A673 (cell line): ENCODE results near the gene ALG14. TPM values are rescaled to one million over a fixed set of nuclear protein-coding genes. Genes with fewer than 3 reads are reported as not detected.

Experiments used
- BruUV-seq: library from RNA; stranded (reverse); fragments of 400-500 nt; replicated peaks from 2 replicates; lab custom pipeline; 2021; lab: Mats Ljungman, UMichigan
- CTCF ChIA-PET: fragments of 300-600 bp; sonication (Branson Sonifier 250); formaldehyde crosslinking; loops from one replicate; lab custom pipeline; 2022; ENCODE audit warnings: antibody characterized with exemption; lab: Charles Lee
- POLR2A ChIA-PET: fragments of 300-600 bp; sonication (Branson Sonifier 250); formaldehyde crosslinking; loops from one replicate; lab custom pipeline; 2022; ENCODE audit warnings: antibody characterized with exemption; ENCODE audit not compliant: low non-redundant PET; lab: Charles Lee
- DNase-seq: peaks from one replicate; pipeline ENCODE4 v3.0.0-alpha.2; 2015; ENCODE audit warnings: low spot score
- H3K27ac ChIP-seq: fragments of 200-600 bp; sonication (generic); 2 replicates; pipeline ENCODE4 v1.5.1; 2016; ENCODE audit warnings: mixed run types, low read depth, mild to moderate bottlenecking, mixed read lengths, antibody characterized with exemption, low read length; ENCODE audit not compliant: poor library complexity, severe bottlenecking
- H3K27me3 ChIP-seq: fragments of 200-600 bp; sonication (generic); replicated peaks from 2 replicates; pipeline ENCODE4 v1.6.1; 2017; ENCODE audit warnings: mixed run types, low read depth, mild to moderate bottlenecking, mixed read lengths, antibody characterized with exemption, low read length; ENCODE audit not compliant: insufficient read depth, poor library complexity
- H3K36me3 ChIP-seq: fragments of 200-600 bp; sonication (generic); 2 replicates; pipeline ENCODE4 v1.6.1; 2016; ENCODE audit warnings: mixed run types, mild to moderate bottlenecking, mixed read lengths, antibody characterized with exemption, low read length; ENCODE audit not compliant: insufficient read depth, poor library complexity, severe bottlenecking
- H3K4me1 ChIP-seq: fragments of 200-600 bp; sonication (generic); 2 replicates; pipeline ENCODE4 v1.6.1; 2017; ENCODE audit warnings: mixed run types, mild to moderate bottlenecking, mixed read lengths, antibody characterized with exemption, low read length; ENCODE audit not compliant: insufficient read depth, poor library complexity, severe bottlenecking
- H3K4me3 ChIP-seq: fragments of 200-600 bp; sonication (generic); 2 replicates; pipeline ENCODE4 v1.5.1; 2016; ENCODE audit warnings: low read depth, mixed run types, mild to moderate bottlenecking, mixed read lengths, low read length; ENCODE audit not compliant: poor library complexity, severe bottlenecking
- H3K9me3 ChIP-seq: fragments of 200-600 bp; sonication (generic); 2 replicates; pipeline ENCODE4 v1.6.1; 2016; ENCODE audit warnings: mixed run types, low read depth, mild to moderate bottlenecking, mixed read lengths, antibody characterized with exemption, low read length; ENCODE audit not compliant: poor library complexity, severe bottlenecking
- CTCF ChIP-seq: fragments of 300-800, 200-600 bp; sonication (generic); conservative IDR thresholded peaks from 2 replicates; pipeline ENCODE4 v1.5.1; 2017; ENCODE audit warnings: low read depth, mild to moderate bottlenecking, antibody characterized with exemption, low read length, moderate library complexity, mixed read lengths
- EZH2 ChIP-seq: fragments of 200-600 bp; sonication (generic); IDR thresholded peaks from 2 replicates; pipeline ENCODE4 v1.6.1; 2017; ENCODE audit warnings: borderline replicate concordance, low read depth, mild to moderate bottlenecking, mixed read lengths, antibody characterized with exemption, low read length; ENCODE audit not compliant: poor library complexity, severe bottlenecking
- intact Hi-C: fragments of 100-400 bp; cut with micrococcal nuclease; formaldehyde crosslinking; loops from one replicate; pipeline ENCODE4 v1.10.0; 2022; ENCODE audit not compliant: unreplicated experiment
- total RNA-seq: library from RNA; stranded (reverse); gene quantifications from 2 replicates; pipeline ENCODE4 v1.2.3, GENCODE V29; 2021

Gene ALG14
- total RNA-seq, 1 experiment from 2014 or later: 11.3 TPM

GRCh38 chr1:94929351-94930217 is 143.2 kb downstream of the ALG14 start:
- no peak for DNase-seq

DNA sequence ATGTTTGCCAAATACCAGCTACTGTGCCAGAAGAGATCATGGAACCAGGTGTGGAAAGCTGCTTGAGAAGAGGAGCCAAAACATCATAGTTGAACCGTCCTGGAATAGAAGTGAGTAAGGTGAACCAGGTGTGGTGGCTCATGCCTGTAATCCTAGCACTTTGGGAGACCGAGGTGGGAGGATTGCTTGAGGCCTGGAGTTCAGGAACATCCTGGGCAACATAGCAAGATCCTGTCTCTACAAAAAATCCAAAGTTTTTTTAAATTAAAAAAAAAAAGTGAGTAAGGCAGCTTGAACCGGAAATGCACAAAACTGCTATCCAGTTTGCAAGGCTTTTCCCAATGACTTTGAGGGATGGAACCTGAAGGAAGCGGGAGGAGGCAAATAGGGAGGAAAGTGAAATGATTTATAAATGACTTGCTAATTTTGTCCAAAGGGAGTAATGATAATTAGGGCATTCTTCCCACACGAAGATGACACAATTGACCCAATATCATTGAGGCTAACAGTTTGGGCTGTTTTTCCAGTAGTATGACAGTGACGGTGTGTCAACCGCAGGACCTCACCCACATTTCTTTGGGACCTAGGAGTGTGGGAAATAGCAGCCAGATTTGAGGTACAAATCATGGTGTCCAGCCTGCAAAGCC is 144.3 kb downstream of the ALG14 start:
- no peaks in the 10 kb centered on the region for H3K27me3 ChIP-seq
- no peaks in the 10 kb centered on the region for H3K36me3 ChIP-seq
- ChIA-PET CTCF (no interaction called here), POLR2A (no interaction called here)
- intact Hi-C loops: loop anchor here (5.0 kb wide), 2 partner anchors 74 to 94 kb away; no protein-coding TSS in a partner anchor
- TF ChIP-seq EZH2: no peak
- no peak for TF ChIP-seq CTCF
- no TSS peak for BruUV-seq
- no peaks in the 10 kb centered on the region for H3K9me3 ChIP-seq
- no peak for DNase-seq
- peaks cover 36% of the 10 kb centered on the region for H3K4me1 ChIP-seq
- H3K4me3 ChIP-seq: peak overlapping the region; percentile 61
- no peak overlapping the region for H3K27ac ChIP-seq

More at GRCh38 chr1:94929351-94930217, 143.2 kb downstream of the ALG14 start:
- H3K9me3 ChIP-seq: no peaks in the 10 kb centered on the region
- intact Hi-C loops: loop anchor here (5.0 kb wide), 2 partner anchors 73 to 93 kb away; no protein-coding TSS in a partner anchor
- peaks cover 28% of the 10 kb centered on the region for H3K4me1 ChIP-seq
- H3K36me3 ChIP-seq: no peaks in the 10 kb centered on the region
- TF ChIP-seq CTCF (no peak), EZH2 (no peak)
- ChIA-PET POLR2A (no interaction called here), CTCF (no interaction called here)
- BruUV-seq: no TSS peak
- H3K27ac ChIP-seq: no peak overlapping the region
- H3K27me3 ChIP-seq: no peaks in the 10 kb centered on the region
- H3K4me3 ChIP-seq: no peak overlapping the region

DNA sequence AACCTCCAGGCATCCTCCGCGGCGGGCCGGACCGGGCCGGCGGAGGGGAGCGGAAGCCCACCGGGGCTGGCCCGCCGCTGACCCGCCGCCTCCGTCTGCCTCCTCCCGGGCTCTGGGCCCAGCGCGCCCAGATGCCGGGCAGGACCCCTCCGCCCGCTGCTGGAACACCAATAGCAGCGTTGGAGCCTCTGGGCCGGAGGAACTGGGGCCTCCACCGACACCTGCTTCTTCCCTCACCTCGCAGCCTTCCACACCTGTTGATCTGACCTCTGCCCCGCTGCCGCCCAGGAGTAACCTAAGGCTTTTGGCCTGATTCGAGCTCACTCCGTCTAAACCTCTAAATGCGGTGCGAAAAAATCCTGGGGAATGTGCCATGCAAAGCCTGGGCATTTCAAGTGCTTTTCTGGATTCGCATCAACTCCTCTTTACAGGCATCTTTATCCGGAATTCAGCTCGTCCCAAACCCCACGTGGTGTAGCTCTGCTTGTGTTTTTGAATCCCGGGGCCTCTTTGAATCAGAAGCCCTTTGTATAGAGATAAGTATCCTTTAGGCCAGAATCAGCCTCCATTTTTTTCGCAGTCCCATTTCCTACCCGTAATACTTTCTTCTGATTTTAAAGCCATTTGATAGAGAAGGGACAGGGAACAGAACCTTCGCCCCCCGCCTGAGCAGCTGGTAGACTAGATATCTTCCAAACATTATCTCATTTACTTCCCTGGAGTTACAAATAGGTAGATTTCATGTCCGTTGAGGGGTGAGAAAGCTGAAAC is 145.2 kb downstream of the ALG14 start:
- Histone ChIP-seq H3K27me3 (no peaks in the 10 kb centered on the region), H3K27ac (peak overlapping the region; percentile 86), H3K4me3 (peak overlapping the region; percentile 61), H3K9me3 (no peaks in the 10 kb centered on the region), H3K4me1 (peaks cover 45% of the 10 kb centered on the region), H3K36me3 (no peaks in the 10 kb centered on the region)
- no peak for TF ChIP-seq EZH2
- TF ChIP-seq CTCF: no peak
- peak; percentile 66 for DNase-seq
- BruUV-seq: no TSS peak
- ChIA-PET POLR2A (no interaction called here), CTCF (interaction anchor here (0.6 to 1.3 kb wide), 3 partner anchors 52 to 114 kb away, joined by 3 to 7 read pairs (median 3); no protein-coding TSS in a partner anchor)
- intact Hi-C loops: loop anchor here (1.0 to 5.0 kb wide), 3 partner anchors 75 to 116 kb away; no protein-coding TSS in a partner anchor
